Measurements from ENCODE around the gene APOO. TPM values are rescaled to one million over a fixed set of nuclear protein-coding genes. Genes with fewer than 3 reads are reported as not detected.

Gene APOO
- total and polyA plus RNA-seq, 2 of the 4 experiments (the other 2 are of a cell fraction), result 9.0 to 14.2 TPM

DNA sequence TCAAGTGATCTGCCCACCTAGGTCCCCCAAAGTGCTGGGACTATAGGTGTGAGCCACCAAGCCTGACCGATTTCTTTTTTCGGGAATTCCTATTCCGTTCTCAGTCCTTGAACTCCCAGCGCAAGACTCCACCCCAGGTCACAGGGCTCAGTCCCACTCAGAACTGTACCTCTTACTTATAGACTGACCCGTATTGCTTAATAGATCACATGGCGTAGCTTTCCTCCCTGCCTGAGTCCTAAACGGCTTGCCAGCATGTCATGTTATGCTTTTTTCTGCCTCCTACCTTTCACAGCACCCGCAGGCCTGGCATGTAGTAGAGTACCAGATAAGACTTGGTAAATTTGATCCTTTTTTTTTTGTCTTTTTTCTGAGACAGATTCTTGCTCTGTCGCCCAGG lies 102.3 kb downstream of the APOO start:
- ATAC-seq (ENCODE audit: low read depth), result no peak

More for the DNA sequence above, 102.3 kb downstream of the APOO start:
- no peak overlapping the region for H3K23ac ChIP-seq (ENCODE audit: low read depth, low read length)
- BruUV-seq (replicated peaks), result no TSS peak
- in situ Hi-C loops (cut with MboI; ENCODE audit: low sequenced_read_pairs), result no loop called here
- peaks cover 7% of the 10 kb centered on the region for H3K4me1 ChIP-seq (ENCODE audit: control insufficient read depth, insufficient read depth, low read length)
- no peaks in the 10 kb centered on the region for H3K36me3 ChIP-seq (ENCODE audit: control insufficient read depth, insufficient read depth, low read length)
- no peaks in the 10 kb centered on the region for H3K9me3 ChIP-seq (ENCODE audit: control insufficient read depth, insufficient read depth, low read length)
- ChIA-PET CTCF (no interaction called here), POLR2A (ENCODE audit: unreplicated experiment) (no interaction called here)
- no peak overlapping the region for H2BK120ac ChIP-seq (ENCODE audit: low read depth, low read length)
- H4K91ac ChIP-seq (ENCODE audit: insufficient read depth, low read depth, low read length), result no peak overlapping the region
- no peak overlapping the region for H4K5ac ChIP-seq (ENCODE audit: low read depth, low read length)
- no peak overlapping the region for H3K4ac ChIP-seq (ENCODE audit: low read depth, low read length)
- no peak overlapping the region for H3K4me3 ChIP-seq (ENCODE audit: insufficient read depth, low read depth, low read length)
- H4K20me1 ChIP-seq (ENCODE audit: insufficient read depth, low read length), result no peaks in the 10 kb centered on the region
- H2BK15ac ChIP-seq (ENCODE audit: low read depth, low read length), result no peak overlapping the region
- no peaks in the 10 kb centered on the region for H3K9me1 ChIP-seq (ENCODE audit: insufficient read depth, low read length)
- H2BK5ac ChIP-seq (ENCODE audit: low read depth, low read length, poor library complexity, severe bottlenecking), result no peak overlapping the region
- H3K79me1 ChIP-seq (ENCODE audit: low read depth in 1 of 2, low read length in 2 of 2), result no peaks in the 10 kb centered on the region
- H3K56ac ChIP-seq (ENCODE audit: extremely low read depth, insufficient read depth, low read length), result no peak overlapping the region
- H2AFZ ChIP-seq (replicated peaks; ENCODE audit: low read length, poor library complexity), result no peak overlapping the region
- no peak overlapping the region for H4K8ac ChIP-seq (ENCODE audit: low read depth in 2 of 2, low read length in 2 of 2)
- no peak overlapping the region for H3K4me2 ChIP-seq (ENCODE audit: low read depth, low read length)
- no peak overlapping the region for H3K14ac ChIP-seq (replicated peaks; ENCODE audit: low read depth, low read length)
- dilution Hi-C loops (cut with HindIII; ENCODE audit: low sequenced_read_pairs, unreplicated experiment), result no loop called here
- no peak overlapping the region for H3K18ac ChIP-seq (ENCODE audit: low read depth, low read length)
- intact Hi-C loops (cut with micrococcal nuclease), result no loop called here
- H3K27me3 ChIP-seq (ENCODE audit: control insufficient read depth, insufficient read depth, low read length), result no peaks in the 10 kb centered on the region
- no peak overlapping the region for H2AK5ac ChIP-seq (ENCODE audit: low read depth, low read length)
- H2AK9ac ChIP-seq (replicated peaks; ENCODE audit: low read depth, low read length, poor library complexity), result no peak overlapping the region
- H3K9ac ChIP-seq (ENCODE audit: low read depth, low read length), result no peak overlapping the region
- 100% methylated on average over 4 of the region's 9 CpGs; no CpG with 5 or more reads in 1 of the 2 experiments for WGBS, 2 experiments (ENCODE audit: extremely low coverage in 2 of 2, insufficient read length in 1 of 2)
- no peak overlapping the region for H2BK20ac ChIP-seq (ENCODE audit: low read depth, low read length)
- H3K27ac ChIP-seq (ENCODE audit: insufficient read depth, low read length), result no peak overlapping the region
- TF ChIP-seq RAD21 (IDR thresholded peaks at IDR 0.05; ENCODE audit: low read length), result no peak
- no peak for TF ChIP-seq RFX5 (IDR thresholded peaks at IDR 0.05; ENCODE audit: low read depth, low read length)
- TF ChIP-seq CEBPB (IDR thresholded peaks at IDR 0.05; ENCODE audit: low read depth, low read length), result no peak
- no peak for TF ChIP-seq MAZ (IDR thresholded peaks at IDR 0.05; ENCODE audit: borderline replicate concordance, low read depth, low read length)
- no peak for TF ChIP-seq BHLHE40 (IDR thresholded peaks at IDR 0.05; ENCODE audit: low read depth, low read length)
- TF ChIP-seq NFE2L2 (IDR thresholded peaks at IDR 0.05; ENCODE audit: low read depth, low read length), result no peak
- no peak for TF ChIP-seq CHD1 (IDR thresholded peaks at IDR 0.05; ENCODE audit: low read depth, low read length)
- no peak for TF ChIP-seq RCOR1 (IDR thresholded peaks at IDR 0.05; ENCODE audit: insufficient replicate concordance, low read length)
- TF ChIP-seq SMC3 (IDR thresholded peaks at IDR 0.05; ENCODE audit: low read depth, low read length), result no peak
- TF ChIP-seq MXI1 (IDR thresholded peaks at IDR 0.05; ENCODE audit: borderline replicate concordance, low read depth, low read length), result no peak
- TF ChIP-seq USF2 (IDR thresholded peaks at IDR 0.05; ENCODE audit: low read depth, low read length), result no peak
- TF ChIP-seq, protein P1, sequence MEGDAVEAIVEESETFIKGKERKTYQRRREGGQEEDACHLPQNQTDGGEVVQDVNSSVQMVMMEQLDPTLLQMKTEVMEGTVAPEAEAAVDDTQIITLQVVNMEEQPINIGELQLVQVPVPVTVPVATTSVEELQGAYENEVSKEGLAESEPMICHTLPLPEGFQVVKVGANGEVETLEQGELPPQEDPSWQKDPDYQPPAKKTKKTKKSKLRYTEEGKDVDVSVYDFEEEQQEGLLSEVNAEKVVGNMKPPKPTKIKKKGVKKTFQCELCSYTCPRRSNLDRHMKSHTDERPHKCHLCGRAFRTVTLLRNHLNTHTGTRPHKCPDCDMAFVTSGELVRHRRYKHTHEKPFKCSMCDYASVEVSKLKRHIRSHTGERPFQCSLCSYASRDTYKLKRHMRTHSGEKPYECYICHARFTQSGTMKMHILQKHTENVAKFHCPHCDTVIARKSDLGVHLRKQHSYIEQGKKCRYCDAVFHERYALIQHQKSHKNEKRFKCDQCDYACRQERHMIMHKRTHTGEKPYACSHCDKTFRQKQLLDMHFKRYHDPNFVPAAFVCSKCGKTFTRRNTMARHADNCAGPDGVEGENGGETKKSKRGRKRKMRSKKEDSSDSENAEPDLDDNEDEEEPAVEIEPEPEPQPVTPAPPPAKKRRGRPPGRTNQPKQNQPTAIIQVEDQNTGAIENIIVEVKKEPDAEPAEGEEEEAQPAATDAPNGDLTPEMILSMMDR (conservative IDR thresholded peaks at IDR 0.05; ENCODE audit: low read depth, low read length), result no peak
- TF ChIP-seq FOS (IDR thresholded peaks at IDR 0.05; ENCODE audit: low read depth, low read length), result no peak
- no peak for TF ChIP-seq ELK1 (IDR thresholded peaks at IDR 0.05; ENCODE audit: borderline replicate concordance, low read depth, low read length)
- TF ChIP-seq POLR2A (IDR thresholded peaks at IDR 0.05; ENCODE audit: low read depth, low read length), result no peak
- TF ChIP-seq MAFK (IDR thresholded peaks at IDR 0.05; ENCODE audit: low read depth, low read length), result no peak
- DNase-seq, result no peak
